Measurements from ENCODE around the gene FBLN2.

The FBLN2 gene

GRCh38 chr3:13685721-13686120 is 136.8 kb downstream of the FBLN2 start:
- no peak for DNase-seq (ENCODE audit: low read depth in 3 of 3)

DNA sequence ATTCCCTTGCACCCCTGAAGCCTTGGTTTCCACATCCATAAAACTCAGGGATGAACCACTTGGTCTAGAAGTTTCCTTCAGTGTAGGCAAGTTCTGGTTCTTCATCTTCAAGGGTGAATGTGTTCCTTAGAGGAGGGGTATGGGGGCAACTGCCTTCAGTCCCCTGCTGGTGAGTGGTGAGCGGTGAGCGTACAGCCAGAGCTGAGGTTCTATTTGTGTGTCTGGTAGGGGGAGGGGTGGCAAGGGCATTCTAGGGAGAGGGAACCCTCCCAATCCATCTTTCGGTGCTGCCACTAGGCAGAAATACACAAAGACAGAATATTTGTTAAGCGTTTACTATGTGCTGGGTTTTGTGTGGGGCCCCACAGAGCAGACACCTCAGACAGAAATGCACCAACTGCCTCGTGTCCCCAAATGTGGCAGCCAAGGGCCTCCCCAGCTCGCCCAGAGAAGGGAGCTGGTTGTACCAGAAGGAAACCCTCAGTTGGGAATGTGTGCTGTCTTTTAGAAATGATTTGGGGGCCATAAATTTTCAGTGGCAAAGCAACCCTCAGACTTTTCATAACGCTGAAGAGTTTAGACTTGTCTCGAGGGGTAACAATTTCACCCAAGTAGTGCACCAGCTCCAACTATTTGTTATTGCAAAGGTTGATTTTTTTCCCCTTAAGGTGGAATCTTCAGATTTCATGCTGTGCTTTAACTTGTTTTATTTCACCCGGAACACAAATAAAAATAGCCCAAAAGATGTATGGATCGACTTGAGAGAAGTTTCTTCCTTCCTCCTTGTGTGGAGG is 137.6 kb downstream of the FBLN2 start:
- no peak for DNase-seq (ENCODE audit: low read depth in 3 of 3)

- DNase-seq (ENCODE audit: low read depth in 3 of 3), result no peak
Observed at GRCh38 chr3:13687517-13687943, 138.6 kb downstream of the FBLN2 start.
